Neural crest cell (in vitro differentiated cells): ENCODE results near the gene RRP8. TPM values are rescaled to one million over a fixed set of nuclear protein-coding genes. Genes with fewer than 3 reads are reported as not detected.

Experiments used
- DNase-seq: peaks from one replicate; pipeline ENCODE4 v3.0.0; 2021; ENCODE audit warnings: low read depth, mixed read lengths, low spot score
- H3K27ac Mint-ChIP-seq: one replicate; pipeline ENCODE4 v1.8.0; 2021; ENCODE audit warnings: mild to moderate bottlenecking, mixed read lengths; ENCODE audit not compliant: unreplicated experiment
- H3K27me3 Mint-ChIP-seq: 2 replicates; pipeline ENCODE4 v1.8.0; 2021; ENCODE audit warnings: low read depth, mild to moderate bottlenecking, mixed read lengths
- H3K36me3 Mint-ChIP-seq: 2 replicates; pipeline ENCODE4 v1.8.0; 2021; ENCODE audit warnings: low read depth, mild to moderate bottlenecking, mixed read lengths
- H3K4me1 Mint-ChIP-seq: 2 replicates; pipeline ENCODE4 v1.8.0; 2021; ENCODE audit warnings: mixed read lengths
- H3K4me3 Mint-ChIP-seq: one replicate; pipeline ENCODE4 v1.8.0; 2021; ENCODE audit warnings: mild to moderate bottlenecking, mixed read lengths
- H3K9me3 Mint-ChIP-seq: 2 replicates; pipeline ENCODE4 v1.8.0; 2021; ENCODE audit warnings: mixed read lengths
- CTCF ChIP-seq: fragments of 200-600 bp; sonication (generic); conservative IDR thresholded peaks from 2 replicates; pipeline ENCODE4 v1.5.0; 2021; ENCODE audit warnings: antibody characterized with exemption, mild to moderate bottlenecking
- total RNA-seq: library from RNA; stranded (reverse); gene quantifications from 2 replicates; pipeline ENCODE4 v1.2.1, GENCODE V29; 2021

The RRP8 gene
- total RNA-seq, 1 donor from 2014 or later = 22.5 TPM

- H3K27ac Mint-ChIP-seq = no peak overlapping the region
Measured at GRCh38 chr11:6642957-6643356, 39.5 kb upstream of the RRP8 start.

GRCh38 chr11:6640985-6641701 is 37.7 kb upstream of the RRP8 start:
- Mint-ChIP-seq H3K27me3 (peaks cover 2% of the 10 kb centered on the region), H3K27ac (no peak overlapping the region), H3K36me3 (no peaks in the 10 kb centered on the region), H3K4me1 (peaks cover 5% of the 10 kb centered on the region), H3K4me3 (no peak overlapping the region), H3K9me3 (no peaks in the 10 kb centered on the region)
- DNase-seq = no peak
- TF ChIP-seq CTCF = no peak

More at GRCh38 chr11:6642957-6643356, 39.5 kb upstream of the RRP8 start:
- Mint-ChIP-seq H3K36me3 (no peaks in the 10 kb centered on the region), H3K9me3 (no peaks in the 10 kb centered on the region), H3K4me1 (peaks cover 5% of the 10 kb centered on the region), H3K27me3 (peaks cover 2% of the 10 kb centered on the region), H3K4me3 (no peak overlapping the region)
- DNase-seq = no peak
- TF ChIP-seq CTCF = no peak

- no peaks in the 10 kb centered on the region for H3K27me3 Mint-ChIP-seq
- H3K9me3 Mint-ChIP-seq = no peaks in the 10 kb centered on the region
- no peaks in the 10 kb centered on the region for H3K36me3 Mint-ChIP-seq
- H3K4me1 Mint-ChIP-seq = peaks cover 5% of the 10 kb centered on the region
- TF ChIP-seq CTCF = no peak
- no peak overlapping the region for H3K27ac Mint-ChIP-seq
- DNase-seq = no peak
- no peak overlapping the region for H3K4me3 Mint-ChIP-seq
Measured at GRCh38 chr11:6640036-6640984, 36.9 kb upstream of the RRP8 start.

- Mint-ChIP-seq H3K4me3 (no peak overlapping the region), H3K9me3 (no peaks in the 10 kb centered on the region), H3K27me3 (no peaks in the 10 kb centered on the region), H3K36me3 (peaks cover under 1% of the 10 kb centered on the region), H3K27ac (no peak overlapping the region), H3K4me1 (peaks cover 5% of the 10 kb centered on the region)
- TF ChIP-seq CTCF = no peak
- DNase-seq = no peak
Measured at GRCh38 chr11:6638429-6638828, 35.0 kb upstream of the RRP8 start.

GRCh38 chr11:6637871-6638270 is 34.5 kb upstream of the RRP8 start:
- no peak overlapping the region for H3K27ac Mint-ChIP-seq
- no peaks in the 10 kb centered on the region for H3K27me3 Mint-ChIP-seq
- no peaks in the 10 kb centered on the region for H3K9me3 Mint-ChIP-seq
- DNase-seq = no peak
- peaks cover 2% of the 10 kb centered on the region for H3K36me3 Mint-ChIP-seq
- H3K4me1 Mint-ChIP-seq = peaks cover 5% of the 10 kb centered on the region
- H3K4me3 Mint-ChIP-seq = no peak overlapping the region
- TF ChIP-seq CTCF = no peak
